PC-3 (cell line): ENCODE results near the gene SULT1B1. TPM values are rescaled to one million over a fixed set of nuclear protein-coding genes. Genes with fewer than 3 reads are reported as not detected.

Experiments
- ATAC-seq: fragments of 200-7000 bp; cut with Tn5 transposase; 2 replicates; pipeline ENCODE4 v1.9.1; 2020; ENCODE audit warnings: mild to moderate bottlenecking, moderate library complexity
- BruUV-seq: library from RNA; stranded (reverse); fragments of 400-500 nt; replicated peaks from 2 replicates; lab custom pipeline; 2021; lab: Mats Ljungman, UMichigan
- CTCF ChIA-PET: fragments of 300-600 bp; sonication (Branson Sonifier 250); formaldehyde crosslinking; loops from one replicate; lab custom pipeline; 2022; ENCODE audit warnings: antibody characterized with exemption; lab: Charles Lee
- POLR2A ChIA-PET: fragments of 300-600 bp; sonication (Branson Sonifier 250); formaldehyde crosslinking; loops from one replicate; lab custom pipeline; 2022; ENCODE audit warnings: antibody characterized with exemption; ENCODE audit not compliant: unreplicated experiment; lab: Charles Lee
- DNase-seq: peaks from one replicate; pipeline ENCODE4 v3.0.0-alpha.2; 2015
- H2AFZ ChIP-seq: fragments of 300-600 bp; sonication (generic); 2 replicates; pipeline ENCODE4 v1.6.0; 2016; ENCODE audit warnings: antibody characterized with exemption, low read length
- H3F3A ChIP-seq: fragments of 300-600 bp; sonication (generic); one replicate; pipeline ENCODE4 v1.6.0; 2017; ENCODE audit warnings: antibody characterized with exemption, low read length, control low read depth, mild to moderate bottlenecking; ENCODE audit not compliant: unreplicated experiment
- H3K27ac ChIP-seq: fragments of 300-600 bp; sonication (generic); 2 replicates; pipeline ENCODE4 v1.5.1; 2016; ENCODE audit warnings: mild to moderate bottlenecking, low read length
- H3K27me3 ChIP-seq: fragments of 300-600 bp; sonication (generic); 2 replicates; pipeline ENCODE4 v1.6.1; 2016; ENCODE audit warnings: low read length, mixed read lengths
- H3K36me3 ChIP-seq: fragments of 300-600 bp; sonication (generic); 2 replicates; pipeline ENCODE4 v1.6.1; 2016; ENCODE audit warnings: low read depth, mixed run types, low read length, mixed read lengths
- H3K4me1 ChIP-seq: fragments of 300-600 bp; sonication (generic); 2 replicates; pipeline ENCODE4 v1.5.1; 2016; ENCODE audit warnings: low read length; ENCODE audit not compliant: insufficient read depth
- H3K4me2 ChIP-seq: fragments of 300-600 bp; sonication (generic); 2 replicates; pipeline ENCODE4 v1.6.0; 2016; ENCODE audit warnings: low read length
- H3K4me3 ChIP-seq: fragments of 300-600 bp; sonication (generic); 2 replicates; pipeline ENCODE4 v1.5.1; 2016; ENCODE audit warnings: mild to moderate bottlenecking, low read length, mixed read lengths
- H3K79me2 ChIP-seq: fragments of 300-600 bp; sonication (generic); 2 replicates; pipeline ENCODE4 v1.6.1; 2017; ENCODE audit warnings: low read length, mixed read lengths
- H3K9ac ChIP-seq: fragments of 300-600 bp; sonication (generic); 2 replicates; pipeline ENCODE4 v1.6.0; 2016; ENCODE audit warnings: mild to moderate bottlenecking, low read length
- H3K9me2 ChIP-seq: fragments of 300-600 bp; sonication (generic); replicated peaks from 2 replicates; pipeline ENCODE4 v1.6.1; 2016; ENCODE audit warnings: mixed run types, low read length, mixed read lengths
- H3K9me3 ChIP-seq: fragments of 300-600 bp; sonication (generic); 2 replicates; pipeline ENCODE4 v1.6.1; 2016; ENCODE audit warnings: low read length, mixed read lengths
- H4K20me1 ChIP-seq: fragments of 300-600 bp; sonication (generic); 2 replicates; pipeline ENCODE4 v1.6.1; 2016; ENCODE audit warnings: low read length, mixed read lengths
- CTCF ChIP-seq: fragments of 300-600 bp; sonication (generic); conservative IDR thresholded peaks from 2 replicates; pipeline ENCODE4 v1.5.1; 2017; ENCODE audit warnings: antibody characterized with exemption, low read depth, mild to moderate bottlenecking, low read length
- EZH2 ChIP-seq: fragments of 300-600 bp; sonication (generic); IDR thresholded peaks from one replicate; pipeline ENCODE4 v1.6.1; 2017; ENCODE audit warnings: antibody characterized with exemption, mild to moderate bottlenecking, low read length; ENCODE audit not compliant: unreplicated experiment
- EZH2phosphoT487 ChIP-seq: fragments of 300-600 bp; sonication (generic); IDR thresholded peaks from 2 replicates; pipeline ENCODE4 v1.6.1; 2018; ENCODE audit warnings: mild to moderate bottlenecking, antibody characterized with exemption, low read length, borderline replicate concordance
- intact Hi-C: fragments of 100-400 bp; cut with micrococcal nuclease; formaldehyde crosslinking; loops from 2 replicates; pipeline ENCODE4 v1.9.0; 2023
- total RNA-seq: library from RNA; depleted of rRNA; stranded (reverse); fragments of >200 nt; gene quantifications from 2 replicates; pipeline ENCODE4 v1.2.3, GENCODE V29; 2014

Gene SULT1B1
- total RNA-seq, 1 experiment from 2014 or later: 0.04 TPM

DNA sequence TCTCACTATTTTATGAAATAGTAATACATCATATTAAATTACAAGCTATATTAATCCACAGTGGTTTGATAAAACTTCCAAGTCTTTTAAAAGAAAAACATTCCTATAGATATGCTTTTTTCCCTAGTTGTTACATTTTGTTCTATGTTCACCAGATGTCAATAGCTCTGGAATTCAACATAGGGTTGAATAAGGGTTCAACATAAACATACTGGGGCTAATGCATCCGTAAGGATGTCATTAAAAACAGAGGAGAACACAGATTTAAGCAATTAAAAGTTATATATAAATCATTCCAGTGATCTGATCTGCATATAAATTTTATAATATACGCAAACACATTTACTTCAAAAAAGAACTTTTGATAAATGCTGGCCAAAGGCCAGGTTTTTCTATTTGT is 32.5 kb downstream of the SULT1B1 start:
- Histone ChIP-seq H3K4me1 (no peaks in the 10 kb centered on the region), H3K4me3 (no peak overlapping the region), H3K9me2 (no peaks in the 10 kb centered on the region), H3K36me3 (no peaks in the 10 kb centered on the region), H3F3A (no peaks in the 10 kb centered on the region), H3K27me3 (no peaks in the 10 kb centered on the region), H3K4me2 (no peak overlapping the region), H3K79me2 (no peaks in the 10 kb centered on the region), H3K27ac (no peak overlapping the region), H3K9me3 (no peaks in the 10 kb centered on the region), H4K20me1 (no peaks in the 10 kb centered on the region), H3K9ac (no peak overlapping the region), H2AFZ (no peak overlapping the region)
- intact Hi-C loops: no loop called here
- TF ChIP-seq EZH2: no peak
- TF ChIP-seq EZH2phosphoT487: no peak
- no peak for TF ChIP-seq CTCF
- ATAC-seq (no peak), DNase-seq (no peak)
- CTCF ChIA-PET: no interaction called here
- no TSS peak for BruUV-seq
- POLR2A ChIA-PET: no interaction called here

GRCh38 chr4:69727426-69727825 is 33.0 kb downstream of the SULT1B1 start:
- BruUV-seq: no TSS peak
- POLR2A ChIA-PET: no interaction called here

DNA sequence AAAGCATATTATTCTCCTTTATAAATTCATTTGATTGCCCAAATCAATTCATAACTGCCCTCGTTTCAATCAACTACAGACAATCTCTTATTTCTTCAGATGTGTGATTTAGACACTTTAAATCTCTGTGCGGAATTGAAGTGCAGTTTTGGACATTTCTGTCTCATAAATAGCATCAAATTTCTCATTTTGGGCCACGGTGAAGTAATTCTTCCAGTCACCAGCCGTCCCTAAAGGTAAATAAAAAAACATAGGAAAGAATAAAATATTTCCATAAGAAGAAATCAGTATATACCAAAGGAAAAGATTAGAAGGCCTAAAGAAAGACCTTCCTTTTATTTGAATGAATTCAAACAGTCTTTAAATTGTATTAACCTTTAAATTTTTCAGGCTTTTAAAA is 33.4 kb downstream of the SULT1B1 start:
- H3K9me2 ChIP-seq: no peaks in the 10 kb centered on the region
- H3K27me3 ChIP-seq: no peaks in the 10 kb centered on the region
- intact Hi-C loops: no loop called here
- no peak overlapping the region for H3K9ac ChIP-seq
- no peak overlapping the region for H3K4me2 ChIP-seq
- BruUV-seq: no TSS peak
- no peak overlapping the region for H3K4me3 ChIP-seq
- ATAC-seq (no peak), DNase-seq (no peak)
- H3F3A ChIP-seq: no peaks in the 10 kb centered on the region
- POLR2A ChIA-PET: no interaction called here
- H3K36me3 ChIP-seq: no peaks in the 10 kb centered on the region
- no peaks in the 10 kb centered on the region for H3K4me1 ChIP-seq
- no peaks in the 10 kb centered on the region for H4K20me1 ChIP-seq
- H3K9me3 ChIP-seq: no peaks in the 10 kb centered on the region
- no peak overlapping the region for H3K27ac ChIP-seq
- H3K79me2 ChIP-seq: no peaks in the 10 kb centered on the region
- TF ChIP-seq EZH2phosphoT487 (no peak), CTCF (no peak), EZH2 (no peak)
- no peak overlapping the region for H2AFZ ChIP-seq
- CTCF ChIA-PET: no interaction called here

More at GRCh38 chr4:69727426-69727825, 33.0 kb downstream of the SULT1B1 start:
- H3K4me3 ChIP-seq: no peak overlapping the region
- no peak overlapping the region for H3K9ac ChIP-seq
- no peaks in the 10 kb centered on the region for H3K4me1 ChIP-seq
- DNase-seq (no peak), ATAC-seq (no peak)
- CTCF ChIA-PET: no interaction called here
- intact Hi-C loops: no loop called here
- TF ChIP-seq EZH2phosphoT487 (no peak), EZH2 (no peak), CTCF (no peak)
- H3K79me2 ChIP-seq: no peaks in the 10 kb centered on the region
- H3F3A ChIP-seq: no peaks in the 10 kb centered on the region
- no peak overlapping the region for H3K4me2 ChIP-seq
- H4K20me1 ChIP-seq: no peaks in the 10 kb centered on the region
- no peaks in the 10 kb centered on the region for H3K36me3 ChIP-seq
- H2AFZ ChIP-seq: no peak overlapping the region
- H3K27me3 ChIP-seq: no peaks in the 10 kb centered on the region
- no peaks in the 10 kb centered on the region for H3K9me2 ChIP-seq
- H3K9me3 ChIP-seq: no peaks in the 10 kb centered on the region
- H3K27ac ChIP-seq: no peak overlapping the region
